ENCODE measurements around the gene ZNF423.

DNA sequence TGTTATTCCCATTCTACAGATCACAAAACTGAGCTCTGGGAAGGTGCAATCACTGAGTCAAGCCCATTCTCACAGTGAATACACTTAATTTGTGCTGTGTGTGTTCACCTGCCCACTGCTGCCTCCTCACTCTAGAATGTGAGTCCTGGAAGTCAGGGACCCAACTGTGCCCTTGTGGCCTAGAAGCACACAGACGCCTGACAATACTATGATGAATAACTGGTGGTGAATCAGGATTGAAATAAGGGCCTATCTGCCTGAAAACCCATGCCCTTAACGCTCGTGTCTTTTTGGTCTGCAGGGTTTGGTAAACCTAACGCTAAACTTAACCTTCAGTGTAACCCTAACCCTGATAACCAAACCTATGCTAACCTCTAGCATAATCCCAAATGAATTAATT is 80.3 kb downstream of the ZNF423 start:
- TF ChIP-seq, protein P1, sequence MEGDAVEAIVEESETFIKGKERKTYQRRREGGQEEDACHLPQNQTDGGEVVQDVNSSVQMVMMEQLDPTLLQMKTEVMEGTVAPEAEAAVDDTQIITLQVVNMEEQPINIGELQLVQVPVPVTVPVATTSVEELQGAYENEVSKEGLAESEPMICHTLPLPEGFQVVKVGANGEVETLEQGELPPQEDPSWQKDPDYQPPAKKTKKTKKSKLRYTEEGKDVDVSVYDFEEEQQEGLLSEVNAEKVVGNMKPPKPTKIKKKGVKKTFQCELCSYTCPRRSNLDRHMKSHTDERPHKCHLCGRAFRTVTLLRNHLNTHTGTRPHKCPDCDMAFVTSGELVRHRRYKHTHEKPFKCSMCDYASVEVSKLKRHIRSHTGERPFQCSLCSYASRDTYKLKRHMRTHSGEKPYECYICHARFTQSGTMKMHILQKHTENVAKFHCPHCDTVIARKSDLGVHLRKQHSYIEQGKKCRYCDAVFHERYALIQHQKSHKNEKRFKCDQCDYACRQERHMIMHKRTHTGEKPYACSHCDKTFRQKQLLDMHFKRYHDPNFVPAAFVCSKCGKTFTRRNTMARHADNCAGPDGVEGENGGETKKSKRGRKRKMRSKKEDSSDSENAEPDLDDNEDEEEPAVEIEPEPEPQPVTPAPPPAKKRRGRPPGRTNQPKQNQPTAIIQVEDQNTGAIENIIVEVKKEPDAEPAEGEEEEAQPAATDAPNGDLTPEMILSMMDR (IDR thresholded peaks at IDR 0.05; ENCODE audit: insufficient read depth, low read depth, low read length) = no peak
- no peak for TF ChIP-seq EZH2 (IDR thresholded peaks at IDR 0.05; ENCODE audit: insufficient read depth, low read length)

Data from astrocyte (in vitro differentiated cells and primary cell).